Activated effector memory CD4-positive, alpha-beta T cell treated with Interleukin-2 at 50 U/mL for 16 hours (primary cell): ENCODE measurements around the gene MACROH2A2.
"Not testable (repeated sequence)": the region's sequence is repeated elsewhere in the genome, so short reads cannot be mapped to it uniquely, and the experiment has no call there.

Source experiments
- DNase-seq: peaks from one replicate; pipeline ENCODE4 v3.0.0-alpha.2; 2020

MACROH2A2 gene

DNA sequence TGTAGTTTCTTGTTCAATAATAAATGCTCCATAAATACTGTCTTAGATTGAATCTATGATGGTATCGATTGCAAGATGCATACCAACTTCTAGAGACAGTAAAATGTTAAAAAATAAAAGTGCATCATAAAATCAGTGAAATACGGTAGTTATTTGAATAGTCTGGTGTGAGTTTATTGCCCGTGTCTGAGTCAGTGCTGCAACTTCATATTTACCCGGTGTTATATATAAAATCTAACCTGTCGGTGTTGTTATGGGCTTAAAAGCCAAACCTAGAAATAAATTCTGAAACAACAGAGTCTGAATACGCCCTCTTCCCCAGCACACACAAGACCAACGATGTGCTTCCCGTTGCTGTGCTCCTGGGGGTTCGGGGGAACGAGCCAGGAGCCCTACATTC lies 16.3 kb downstream of the MACROH2A2 start:
- no peak for DNase-seq

DNA sequence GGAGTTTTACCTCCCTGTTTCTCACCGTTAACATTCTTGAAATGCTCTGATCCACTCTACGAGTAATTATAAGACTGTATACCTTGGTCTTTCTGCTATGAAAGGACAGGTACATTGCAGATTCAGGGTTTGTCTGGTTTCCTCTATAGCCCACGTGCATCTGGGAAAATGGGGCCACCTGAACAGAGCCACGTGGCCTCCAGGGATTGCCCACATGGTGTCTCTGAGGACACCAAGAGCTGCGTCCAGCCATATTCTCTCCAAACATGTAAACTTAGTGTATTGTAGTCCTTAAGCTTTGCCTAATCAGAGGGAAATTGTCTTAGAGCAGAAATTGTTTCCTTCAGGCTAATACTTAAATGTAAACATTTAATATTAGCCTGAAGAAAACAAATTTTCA lies 16.7 kb downstream of the MACROH2A2 start:
- no peak for DNase-seq

DNA sequence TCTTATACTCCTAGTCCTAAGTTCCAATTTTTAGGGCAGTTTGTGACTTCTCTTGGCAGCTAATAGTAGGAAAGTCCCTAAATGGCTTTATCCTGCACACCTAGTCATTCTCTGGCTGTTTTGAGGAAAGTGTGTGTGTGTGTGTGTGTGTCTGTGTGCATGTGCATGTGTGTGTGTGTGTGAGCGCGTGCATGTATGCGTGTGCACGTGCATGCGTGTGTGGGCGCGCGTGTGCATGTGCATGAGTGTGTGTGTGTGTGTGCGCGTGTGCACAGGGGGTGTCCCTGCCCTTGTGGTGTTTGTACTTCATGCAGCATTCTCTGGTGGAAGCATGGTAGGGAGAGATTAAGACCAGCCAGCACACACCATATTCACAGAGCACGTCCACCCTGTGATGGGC lies 18.2 kb downstream of the MACROH2A2 start:
- DNase-seq: no peak

DNA sequence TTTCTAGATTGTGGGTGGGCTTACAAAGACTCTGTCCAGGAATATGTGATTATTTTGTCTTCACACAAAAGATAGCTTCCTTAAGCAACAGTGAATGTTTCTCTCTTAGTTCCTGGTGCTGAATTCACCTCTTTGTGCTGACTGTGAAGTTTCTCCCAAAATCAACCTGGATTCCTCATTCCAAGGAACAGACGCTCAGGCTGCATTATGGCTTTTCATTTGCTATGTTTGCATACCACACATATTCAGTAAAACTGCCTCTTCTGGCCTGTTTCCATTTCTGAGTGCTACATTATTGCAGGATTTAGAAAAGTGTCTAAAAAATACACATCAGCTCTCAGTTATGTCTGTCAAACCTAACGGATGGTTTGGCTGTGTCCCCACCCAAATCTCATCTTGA lies 21.5 kb downstream of the MACROH2A2 start:
- no peak for DNase-seq

DNA sequence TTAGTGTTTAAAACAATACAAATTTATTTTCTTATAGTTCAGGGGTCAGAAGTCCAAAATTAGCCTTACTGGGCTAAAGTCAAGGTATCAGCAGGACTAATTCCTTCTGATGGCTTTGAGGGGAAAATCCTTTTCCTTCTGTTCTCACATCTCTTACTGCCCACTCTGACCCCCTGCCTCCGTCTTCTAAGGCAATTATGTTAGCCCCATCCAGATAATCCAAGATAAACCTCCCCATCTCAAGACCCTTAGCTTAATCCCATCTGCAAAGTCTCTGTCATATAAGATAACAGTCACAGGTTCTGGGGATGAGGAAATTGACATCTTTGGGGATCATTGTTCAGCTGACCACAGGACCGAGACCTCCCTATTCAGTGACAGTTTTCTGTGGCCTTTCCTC lies 22.3 kb downstream of the MACROH2A2 start:
- no peak for DNase-seq

DNA sequence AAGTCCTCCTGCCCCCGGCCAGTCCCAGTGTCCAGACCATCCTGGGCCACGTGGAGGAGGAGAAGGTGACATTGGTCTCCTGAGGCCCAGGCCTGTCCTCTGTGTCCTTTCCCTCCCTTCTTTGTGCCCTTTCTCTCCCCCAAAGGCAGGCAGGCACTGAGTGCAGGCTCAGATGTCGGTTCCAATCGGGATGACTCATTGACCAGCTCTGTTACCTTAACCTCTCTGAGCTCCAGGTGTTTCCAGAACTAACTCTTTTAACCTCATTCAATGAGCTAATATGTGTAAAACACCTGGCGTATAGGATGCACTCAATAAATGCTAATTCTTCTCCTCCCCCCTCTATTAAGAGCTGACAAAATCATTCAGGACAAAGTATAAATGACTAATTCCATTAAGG lies 25.7 kb downstream of the MACROH2A2 start:
- no peak for DNase-seq

DNA sequence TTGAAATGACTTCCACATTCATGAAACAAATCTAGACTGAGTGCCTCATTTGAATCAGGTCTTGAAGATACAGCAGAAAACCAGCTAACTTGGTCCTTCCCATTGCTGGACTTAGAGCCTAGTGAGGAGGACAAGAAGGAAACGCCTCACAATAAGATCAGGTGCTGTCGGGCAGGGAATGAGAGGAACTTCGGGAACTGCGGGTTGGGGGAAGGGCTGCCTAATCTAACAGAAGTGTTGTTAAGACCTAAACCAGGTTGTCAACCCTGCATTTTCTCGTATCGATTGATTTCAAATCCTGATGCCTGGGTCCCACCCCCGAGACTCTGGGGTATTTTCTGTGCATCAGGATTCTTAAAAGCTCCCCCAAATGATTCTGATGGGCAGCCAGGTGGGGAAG lies 26.3 kb downstream of the MACROH2A2 start:
- no peak for DNase-seq

DNA sequence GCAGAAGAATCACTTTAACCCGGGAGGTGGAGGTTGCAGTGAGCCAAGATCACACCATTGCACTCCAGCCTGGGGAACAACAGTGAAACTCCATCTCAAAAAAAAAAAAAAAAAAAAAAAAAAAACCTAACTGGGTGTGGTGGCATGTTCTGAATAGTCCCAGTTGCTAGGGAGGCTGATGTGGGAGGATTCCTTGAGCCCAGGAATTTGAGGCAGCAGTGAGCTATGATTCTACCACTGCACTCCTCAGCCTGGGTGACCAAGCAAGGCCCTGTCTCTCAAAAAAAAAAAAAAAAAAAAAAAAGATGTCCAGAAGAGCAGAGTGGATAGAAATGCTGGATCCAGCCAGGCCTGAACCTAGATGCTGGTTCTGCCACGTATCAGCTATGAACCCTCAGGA lies 28.1 kb downstream of the MACROH2A2 start:
- not testable (repeated sequence) for DNase-seq

DNA sequence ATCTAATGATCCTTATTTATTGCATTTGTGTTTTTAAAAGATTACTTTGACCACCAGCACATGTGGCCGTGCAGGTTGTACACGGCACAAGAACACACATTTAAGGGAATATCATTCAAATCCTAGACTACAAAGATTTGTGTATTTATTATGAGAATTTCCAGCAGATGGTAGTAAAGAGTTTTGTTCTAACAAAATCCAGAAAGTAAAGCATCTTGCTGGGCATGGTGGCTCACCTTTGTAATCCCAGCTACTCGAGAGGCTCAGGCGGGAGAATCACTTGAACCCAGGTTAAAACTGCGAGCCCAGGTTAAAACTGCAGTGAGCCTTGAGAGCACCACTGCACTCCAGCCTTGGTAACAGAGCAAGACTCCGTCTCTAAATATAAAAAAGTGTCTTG lies 31.5 kb downstream of the MACROH2A2 start:
- no peak for DNase-seq

DNA sequence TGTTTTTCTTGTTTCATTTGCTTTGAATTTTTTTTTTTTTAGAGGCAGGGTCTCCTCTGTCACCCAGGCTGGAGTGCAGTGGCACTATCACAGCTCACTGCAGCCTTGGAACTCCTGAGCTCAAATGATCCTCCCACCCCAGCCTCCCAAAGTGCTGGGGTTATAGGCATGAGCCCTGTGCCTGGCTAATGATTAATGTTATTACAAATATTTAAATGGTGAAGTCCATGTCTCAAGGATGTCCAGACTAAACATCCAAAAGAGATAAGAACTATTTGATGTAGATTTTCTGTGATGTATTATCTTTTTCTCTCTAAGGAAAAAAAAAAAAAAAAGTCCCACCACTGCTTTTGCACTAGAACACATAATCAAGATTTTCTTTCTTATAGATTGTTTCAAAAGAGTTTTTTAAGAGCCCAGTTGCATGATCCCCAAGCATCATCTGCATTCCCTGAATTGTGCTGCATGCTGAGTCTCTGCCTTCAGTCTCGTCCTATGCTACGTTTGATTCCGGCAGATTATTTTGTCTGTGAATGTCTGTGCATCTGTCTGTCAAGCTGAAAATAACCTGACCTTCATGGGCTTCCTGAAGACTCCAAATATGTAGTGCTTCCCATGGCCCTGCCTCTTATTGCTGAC lies 33.4 kb downstream of the MACROH2A2 start:
- DNase-seq: no peak

DNA sequence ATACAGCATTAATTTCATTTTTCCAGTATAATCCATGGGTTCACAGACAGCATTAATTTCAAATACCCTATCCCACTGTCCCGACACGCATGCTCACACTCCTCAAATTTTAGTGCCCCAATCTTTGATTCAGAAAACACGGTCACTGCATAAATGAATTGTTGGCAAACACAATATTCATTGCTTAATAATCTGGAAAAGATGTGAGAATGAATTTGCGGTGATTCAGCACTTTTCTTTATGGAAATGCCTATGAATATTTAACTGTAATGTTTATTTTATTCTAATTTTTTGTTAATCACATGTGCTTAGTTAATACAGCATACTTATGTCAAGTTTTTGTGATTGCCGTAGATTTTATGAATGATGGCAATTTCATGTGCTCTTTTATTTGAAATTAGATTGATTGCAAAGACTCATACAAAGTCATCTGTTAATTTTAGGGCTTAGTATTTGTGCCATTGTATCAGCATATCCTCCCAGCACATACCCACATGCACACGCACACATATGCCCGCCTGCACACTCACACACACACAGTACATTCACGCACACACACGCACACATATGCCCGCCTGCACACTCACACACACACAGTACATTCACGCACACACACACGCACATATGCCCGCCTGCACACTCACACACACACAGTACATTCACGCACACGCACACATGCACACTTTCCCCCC lies 35.1 kb downstream of the MACROH2A2 start:
- DNase-seq: no peak

DNA sequence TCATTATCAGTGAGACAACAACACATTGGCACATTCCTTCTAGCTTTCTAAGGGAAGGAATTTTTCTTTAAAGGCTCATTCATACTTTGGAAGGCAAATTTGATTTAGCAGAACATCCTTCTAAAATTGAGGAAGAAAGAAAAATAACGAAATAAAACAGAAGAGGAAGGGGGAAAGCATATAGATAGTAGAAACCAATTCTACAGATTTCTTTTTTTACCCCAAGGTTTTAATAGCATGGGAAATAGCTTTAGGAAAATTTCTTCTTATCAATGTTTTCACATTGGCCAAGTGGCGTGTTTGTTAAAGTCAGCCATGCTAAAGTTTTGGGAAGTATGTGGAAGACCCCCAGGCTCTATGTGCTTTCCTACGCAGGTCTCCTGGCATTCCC lies 35.7 kb downstream of the MACROH2A2 start:
- no peak for DNase-seq

DNA sequence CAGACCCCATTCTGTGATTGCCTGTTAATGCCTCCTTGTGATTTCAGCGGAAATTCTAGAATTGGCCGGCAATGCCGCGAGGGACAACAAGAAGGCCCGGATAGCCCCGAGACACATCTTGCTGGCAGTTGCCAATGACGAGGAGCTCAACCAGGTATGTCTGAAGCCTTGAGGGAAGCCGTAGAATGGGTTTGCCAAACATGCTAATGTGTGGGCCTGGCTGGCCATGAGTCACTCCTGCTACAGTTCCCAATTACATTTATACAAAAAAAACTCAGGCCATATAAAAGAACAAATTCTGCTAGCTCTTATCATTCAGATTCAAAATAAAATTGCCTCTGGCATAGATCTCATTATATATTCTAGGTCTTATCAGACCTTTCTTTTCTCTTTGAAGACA lies 37.4 kb downstream of the MACROH2A2 start:
- DNase-seq: no peak

DNA sequence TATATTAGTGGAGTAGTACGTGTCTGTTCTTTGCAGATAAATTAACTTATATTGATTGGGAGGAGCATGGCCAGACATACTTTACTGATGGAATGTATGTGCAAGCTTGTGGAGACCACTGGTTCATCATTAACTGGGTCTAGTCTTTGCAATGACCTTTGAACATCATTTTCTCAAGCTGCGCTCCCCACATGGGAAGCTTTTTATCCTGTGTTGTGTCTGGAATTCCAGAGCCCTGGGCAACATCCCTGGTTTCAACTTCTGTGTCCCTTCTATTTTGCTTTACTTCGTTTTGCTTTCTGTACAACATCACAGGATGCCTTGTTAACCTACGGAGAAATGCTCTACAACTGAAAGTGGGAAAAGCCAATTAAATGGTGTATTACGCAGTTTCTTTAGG lies 38.3 kb downstream of the MACROH2A2 start:
- no peak for DNase-seq

DNA sequence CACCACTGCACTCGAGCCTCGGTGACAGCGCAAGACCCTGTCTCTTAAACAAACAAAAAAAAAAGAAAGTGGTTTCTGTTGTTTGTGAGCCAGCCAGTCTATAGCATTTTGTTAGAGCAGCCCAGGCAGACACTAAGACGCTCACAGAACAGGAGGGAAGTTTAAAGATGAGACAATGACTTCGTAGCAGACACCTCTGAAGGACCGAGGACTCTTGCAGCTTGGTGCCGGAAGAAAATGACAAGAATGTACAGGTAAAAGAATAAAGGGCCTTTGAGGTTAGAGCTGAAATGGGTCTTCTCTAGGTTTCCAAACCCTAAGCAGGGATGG lies 39.7 kb downstream of the MACROH2A2 start:
- DNase-seq: no peak

DNA sequence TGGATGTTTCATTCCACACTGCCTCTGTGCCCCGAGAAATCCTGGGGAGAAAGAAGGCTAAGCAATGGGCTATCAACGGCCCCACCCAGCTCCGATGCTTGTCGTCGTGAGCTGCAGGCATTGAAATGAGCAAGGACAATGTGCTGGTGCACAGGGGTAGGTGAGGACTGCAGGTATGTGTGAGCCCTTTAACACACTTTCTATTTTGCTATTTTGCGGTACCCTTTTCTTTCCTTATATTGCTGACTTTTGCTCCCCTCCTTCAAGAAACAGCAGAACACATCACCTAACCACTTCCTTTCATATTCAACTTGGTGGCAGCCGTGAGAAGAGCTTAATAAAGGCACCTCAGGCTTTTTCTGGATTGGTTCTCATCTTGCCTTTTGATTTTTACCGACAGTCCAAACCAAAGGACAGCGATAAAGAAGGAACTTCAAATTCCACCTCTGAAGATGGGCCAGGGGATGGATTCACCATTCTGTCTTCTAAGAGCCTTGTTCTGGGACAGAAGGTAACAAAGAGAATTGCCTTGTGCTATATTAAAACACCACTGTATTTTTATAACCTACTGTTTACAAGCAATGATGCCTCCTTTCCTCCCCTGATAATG lies 40.8 kb downstream of the MACROH2A2 start:
- peak; percentile 5 for DNase-seq

DNA sequence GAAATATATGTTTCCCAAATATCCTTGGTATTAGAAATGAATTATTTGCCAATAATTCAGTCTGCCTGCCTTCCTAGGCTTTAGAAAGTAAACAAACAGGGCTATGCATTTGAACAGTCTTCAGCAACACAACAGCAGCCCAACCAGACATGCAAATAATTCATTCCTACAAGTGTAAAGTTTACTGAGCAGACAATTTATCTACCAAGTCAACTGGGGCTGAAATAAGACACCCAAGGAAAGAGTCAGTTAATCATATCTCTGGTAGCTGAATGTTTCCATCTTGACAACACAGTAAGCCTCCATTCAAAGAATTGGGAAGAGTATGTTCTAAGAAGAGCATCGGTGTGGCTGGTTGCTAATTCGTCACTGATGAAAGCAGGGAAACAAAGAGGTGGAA lies 41.6 kb downstream of the MACROH2A2 start:
- DNase-seq: no peak

DNA sequence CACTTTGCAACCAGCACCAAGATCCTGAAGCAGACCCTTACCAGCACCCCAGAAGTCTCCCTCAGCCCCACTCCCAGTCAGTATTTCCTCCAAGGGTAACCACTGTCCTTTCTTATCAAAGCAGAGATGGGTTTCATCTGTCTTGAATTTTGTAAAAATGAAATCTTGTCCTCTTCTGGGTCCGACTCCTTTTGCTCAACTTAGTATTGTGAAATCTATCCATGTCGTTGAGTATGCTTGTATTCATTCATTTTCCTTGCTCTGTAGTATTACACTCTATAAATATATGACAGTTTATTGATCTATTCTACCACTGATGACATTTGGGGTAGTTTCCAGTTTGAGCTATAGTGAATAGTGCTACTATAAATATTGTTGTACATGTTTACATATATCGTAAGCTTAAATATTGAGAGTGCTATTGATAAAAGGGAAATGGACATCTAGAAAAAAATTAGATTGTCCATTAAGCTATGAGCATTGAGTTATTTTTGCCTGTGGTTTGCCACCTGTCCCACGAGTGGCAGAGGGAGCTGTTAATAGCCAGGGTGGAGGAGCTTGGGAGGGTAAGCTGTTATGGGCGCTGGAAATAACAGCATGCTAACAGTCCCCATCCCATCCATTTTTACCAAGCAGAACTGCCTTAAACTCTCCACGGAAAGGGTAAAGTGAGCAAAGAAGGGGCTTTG lies 43.5 kb downstream of the MACROH2A2 start:
- DNase-seq: no peak

DNA sequence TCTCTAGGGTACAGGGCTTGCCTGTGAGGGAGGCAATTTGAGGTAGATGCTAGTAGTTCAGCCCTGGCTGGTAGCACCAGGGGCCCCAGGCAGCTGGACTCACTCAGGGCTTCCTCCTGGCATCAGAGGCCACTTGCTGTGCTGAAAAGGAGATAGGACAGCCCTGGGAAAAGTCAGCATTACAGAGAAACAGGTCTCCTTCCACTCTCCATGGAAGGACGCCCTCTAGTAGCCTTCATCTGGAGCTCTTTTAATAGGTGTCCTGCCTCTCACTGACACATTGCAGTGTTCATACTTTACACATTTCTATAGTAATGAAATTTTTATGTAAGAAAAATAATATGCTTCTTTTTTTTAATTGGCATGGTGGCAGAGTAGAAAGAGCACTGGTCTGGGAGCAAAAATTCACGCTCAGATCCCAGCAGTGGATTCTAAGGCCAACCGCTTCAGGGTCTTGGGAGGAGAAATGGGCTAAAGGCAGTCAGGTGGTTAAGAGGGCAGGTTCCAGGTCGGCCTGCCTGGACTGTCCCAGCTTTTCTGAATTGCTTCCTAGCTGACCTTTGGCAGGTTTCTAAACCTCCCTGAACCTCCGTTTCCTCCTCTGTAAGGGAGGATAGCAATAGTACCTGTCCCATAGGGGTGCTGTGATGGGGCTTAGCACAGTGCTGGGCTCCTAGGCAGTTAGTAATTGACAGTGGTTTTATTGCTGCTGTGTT lies 44.2 kb downstream of the MACROH2A2 start:
- DNase-seq: no peak

DNA sequence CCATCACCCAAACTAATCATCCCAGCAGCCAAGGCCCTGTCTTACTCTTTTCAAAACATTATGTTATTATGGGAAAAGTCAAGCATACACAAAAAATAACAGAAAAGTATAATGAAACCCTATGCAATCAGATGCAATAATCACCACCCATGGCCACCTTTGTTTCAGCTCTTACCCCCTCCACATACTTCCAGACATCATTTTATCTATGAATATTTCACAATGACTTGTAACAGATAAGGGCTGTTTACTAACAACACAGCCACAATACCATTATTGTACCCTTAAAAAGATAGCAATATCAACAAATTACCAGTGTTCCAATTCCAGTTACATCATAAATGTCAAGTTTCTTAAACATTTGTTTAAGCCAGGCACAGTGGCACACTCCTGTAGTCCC lies 44.8 kb downstream of the MACROH2A2 start:
- no peak for DNase-seq

DNA sequence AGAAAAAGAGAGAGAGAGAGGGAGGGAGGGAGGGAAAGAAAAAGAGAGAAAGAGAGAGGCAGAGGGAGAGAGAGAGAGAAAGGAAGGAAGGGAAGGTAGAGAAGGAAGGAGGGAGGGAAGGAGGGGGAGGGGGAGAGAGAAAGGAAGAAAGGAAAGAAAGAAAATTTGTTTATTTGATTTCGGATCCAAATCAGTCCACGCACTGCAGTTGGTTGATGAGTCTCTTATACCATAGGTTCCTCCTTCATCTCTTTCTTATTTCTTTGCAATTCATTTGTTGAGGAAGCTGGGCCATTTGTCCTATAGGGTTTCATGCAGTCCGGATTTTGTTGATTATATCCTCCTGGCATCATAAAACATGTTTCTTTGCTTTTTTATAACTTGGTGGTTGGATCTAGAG lies 45.6 kb downstream of the MACROH2A2 start:
- DNase-seq: no peak

DNA sequence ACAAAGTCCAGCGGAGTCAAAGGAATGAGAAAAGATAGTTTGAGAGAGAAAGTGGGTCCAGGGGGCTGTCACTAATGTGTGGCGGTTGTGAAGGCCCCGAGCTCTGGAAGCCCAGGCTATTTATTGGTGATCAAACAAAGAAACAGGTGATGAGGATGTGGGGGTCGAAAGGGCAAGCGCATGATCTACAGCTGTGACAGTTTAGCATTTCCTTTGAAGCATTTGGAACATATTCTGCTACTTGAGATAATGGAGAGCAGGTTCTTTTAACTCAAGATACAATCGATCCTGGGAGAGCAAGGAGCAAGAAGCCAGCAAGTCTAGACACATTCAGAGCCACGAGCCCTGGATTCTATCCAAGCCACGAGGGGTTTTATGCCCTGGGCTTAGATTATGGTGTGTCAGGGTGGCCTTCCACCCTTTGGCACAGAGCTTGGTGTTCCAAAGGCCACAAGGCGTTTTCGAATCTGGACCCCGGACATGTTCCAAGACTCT lies 48.5 kb downstream of the MACROH2A2 start:
- not testable (repeated sequence) for DNase-seq

DNA sequence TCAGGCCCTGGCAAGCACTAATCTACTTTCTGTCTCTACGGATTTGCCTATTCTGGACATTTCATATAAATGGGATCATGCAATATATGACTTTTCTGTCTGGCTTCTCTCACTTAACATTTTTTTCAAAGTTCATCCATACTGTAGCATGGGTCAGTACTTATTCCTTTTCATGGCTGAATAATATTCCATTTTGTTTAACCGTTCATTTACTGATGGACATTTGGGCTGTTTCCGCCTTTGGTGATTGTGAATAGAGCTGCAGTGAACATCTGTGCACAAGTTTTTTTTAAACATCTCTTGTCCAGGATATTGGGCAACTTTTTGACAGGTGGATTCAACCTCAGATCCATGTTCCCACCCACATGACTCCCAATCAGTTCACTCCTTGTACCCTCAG lies 49.0 kb downstream of the MACROH2A2 start:
- no peak for DNase-seq
